Lung microvascular endothelial cell (primary cell): ENCODE results near the gene PELO. TPM values are rescaled to one million over a fixed set of nuclear protein-coding genes. Genes with fewer than 3 reads are reported as not detected.

Experiments used
- DNase-seq, 2 donors: peaks; one replicate each; pipeline versions ENCODE4 v3.0.0 to v3.0.0-alpha.2; 2010; ENCODE audit warnings: low read depth in 2 of 2
- total RNA-seq: library from RNA; depleted of rRNA; stranded (reverse); fragments of >200 nt; gene quantifications from 2 replicates; pipeline ENCODE4 v1.2.1, GENCODE V29; 2014

Gene PELO
- total RNA-seq, 1 donor from 2014 or later, result 26.0 TPM

DNA sequence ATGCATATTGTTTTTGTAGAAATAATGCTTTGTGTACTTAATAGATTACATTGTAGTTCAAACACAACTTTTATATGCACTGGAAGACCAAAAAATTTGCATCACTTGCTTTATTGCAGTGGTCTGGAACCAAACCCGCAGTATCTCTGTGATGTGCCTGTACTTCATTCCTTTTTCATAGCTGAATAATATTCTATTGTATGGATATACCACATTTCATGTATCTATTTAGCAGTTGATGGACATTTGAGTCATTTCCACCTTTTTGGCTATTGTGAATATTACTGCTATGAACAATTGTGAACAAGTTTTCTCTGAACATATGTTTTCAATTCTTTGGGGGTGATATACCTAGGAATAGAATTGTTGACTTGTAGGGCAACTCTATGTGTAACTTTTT, 40.1 kb downstream of the PELO start:
- no peak for DNase-seq

GRCh38 chr5:52829664-52830063, 41.9 kb downstream of the PELO start:
- no peak for DNase-seq

DNA sequence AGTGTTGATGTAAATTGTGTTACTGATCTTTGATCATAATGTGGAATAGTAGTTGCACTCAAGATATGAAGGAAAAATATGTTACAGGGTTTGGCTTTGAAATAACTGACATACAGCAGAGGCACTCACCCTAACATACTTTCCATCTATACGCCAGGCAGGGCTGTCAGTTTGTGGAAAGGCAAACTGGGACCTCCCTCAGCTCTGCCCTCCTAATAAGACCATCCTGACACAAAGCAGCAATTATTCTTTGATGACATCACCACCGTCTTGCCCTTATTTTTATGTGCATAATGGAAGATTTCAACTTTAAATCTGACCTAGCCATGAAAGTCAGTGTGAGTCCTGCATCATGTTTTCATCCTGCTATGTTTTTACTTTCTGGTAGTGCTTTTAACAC, 42.9 kb downstream of the PELO start:
- DNase-seq, result no peak

DNA sequence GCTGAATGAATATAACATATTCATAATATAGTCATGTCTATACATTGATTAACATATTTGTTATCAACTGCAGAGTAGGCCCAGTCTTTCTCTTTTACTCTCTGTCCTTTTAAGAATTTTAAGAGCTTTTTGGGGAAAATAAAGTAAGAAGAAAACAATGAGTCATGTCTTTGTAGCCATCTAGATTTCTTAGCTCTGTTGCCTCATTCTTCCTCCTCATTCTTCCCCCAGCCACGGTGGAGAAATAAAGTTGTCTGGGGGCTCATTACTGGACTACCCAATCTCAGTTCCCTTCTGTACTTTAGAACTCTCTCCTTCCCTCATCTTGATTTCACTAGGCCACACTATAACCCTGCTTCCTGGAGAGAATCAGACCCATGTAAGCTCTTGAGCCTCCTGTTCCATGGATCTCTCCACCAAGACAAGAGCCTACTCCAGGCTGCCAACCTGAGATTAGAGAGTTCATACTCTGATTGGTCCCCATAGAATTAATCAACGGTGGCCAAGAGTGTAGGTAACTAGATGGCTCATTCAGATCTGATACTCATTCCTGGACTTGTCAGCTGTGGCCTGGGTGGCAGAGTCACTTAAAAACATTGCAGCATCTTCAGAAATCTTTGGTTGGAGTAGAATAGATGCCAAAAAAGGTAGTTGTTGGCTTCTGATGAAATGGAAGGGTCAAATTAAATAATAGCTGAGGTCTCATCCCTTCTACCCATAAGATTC, 44.2 kb downstream of the PELO start:
- no peak for DNase-seq

DNA sequence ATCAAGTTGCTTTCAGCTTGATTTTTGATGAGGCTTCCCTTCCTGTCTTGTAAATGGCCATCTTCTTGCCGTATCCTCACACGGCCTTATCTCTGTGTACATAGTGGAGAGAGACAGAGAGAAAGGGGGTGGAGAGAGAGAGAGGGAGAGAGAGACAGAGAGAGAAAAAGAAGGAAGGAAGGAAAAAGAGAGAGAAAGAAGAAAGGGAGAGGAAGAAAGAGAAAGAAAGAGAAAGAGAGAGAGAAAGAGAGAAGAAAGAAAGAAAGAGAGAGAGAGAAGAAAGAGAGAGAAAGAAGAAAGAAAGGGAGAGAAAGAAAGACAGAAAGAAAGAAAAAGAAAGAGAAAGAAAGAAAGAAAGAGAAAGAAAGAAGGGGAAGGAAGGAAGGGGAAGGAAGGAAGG, 46.6 kb downstream of the PELO start:
- DNase-seq, result no peak

DNA sequence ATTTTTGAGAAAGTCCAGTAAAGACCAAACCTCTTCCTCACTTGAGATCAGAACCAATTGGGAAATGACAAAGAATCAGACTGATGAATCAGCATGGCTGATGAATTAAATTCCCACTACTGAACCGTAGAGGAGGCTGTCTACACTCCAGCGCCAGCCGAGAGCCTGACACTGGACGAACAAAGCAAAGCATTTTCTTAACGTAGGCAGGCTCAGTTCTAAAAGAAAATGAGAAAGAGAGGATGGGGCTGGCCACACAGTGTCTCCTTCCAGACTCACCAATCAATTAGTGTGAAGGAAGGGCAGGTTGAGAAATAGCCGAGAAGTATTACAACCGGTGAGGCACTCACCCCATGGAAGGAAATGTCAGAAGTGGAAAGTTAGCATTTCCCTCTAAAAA, 49.4 kb downstream of the PELO start:
- peak; percentile 35 to 58 for DNase-seq

Other genes with a start within 250 kb of the PELO start
- gene ITGA1, start within 50 bp of the PELO start, total RNA-seq, result 43.8 and 44.2 TPM in 2 replicates
- gene ITGA2, start 201.4 kb downstream of the PELO start, total RNA-seq, result 24.8 and 54.3 TPM in 2 replicates